GM19193 (cell line): Measurements from ENCODE around the gene PIP5KL1.
A peak's percentile ranks its signal among the peaks of the same experiment; 100 is the strongest.

ENCODE experiments used
- POLR2A ChIP-seq: IDR thresholded peaks from 4 replicates; pipeline ENCODE4 v1.6.1; 2011; ENCODE audit not compliant: insufficient read depth, insufficient read length; ENCODE audit errors: extremely low read depth

PIP5KL1 gene

DNA sequence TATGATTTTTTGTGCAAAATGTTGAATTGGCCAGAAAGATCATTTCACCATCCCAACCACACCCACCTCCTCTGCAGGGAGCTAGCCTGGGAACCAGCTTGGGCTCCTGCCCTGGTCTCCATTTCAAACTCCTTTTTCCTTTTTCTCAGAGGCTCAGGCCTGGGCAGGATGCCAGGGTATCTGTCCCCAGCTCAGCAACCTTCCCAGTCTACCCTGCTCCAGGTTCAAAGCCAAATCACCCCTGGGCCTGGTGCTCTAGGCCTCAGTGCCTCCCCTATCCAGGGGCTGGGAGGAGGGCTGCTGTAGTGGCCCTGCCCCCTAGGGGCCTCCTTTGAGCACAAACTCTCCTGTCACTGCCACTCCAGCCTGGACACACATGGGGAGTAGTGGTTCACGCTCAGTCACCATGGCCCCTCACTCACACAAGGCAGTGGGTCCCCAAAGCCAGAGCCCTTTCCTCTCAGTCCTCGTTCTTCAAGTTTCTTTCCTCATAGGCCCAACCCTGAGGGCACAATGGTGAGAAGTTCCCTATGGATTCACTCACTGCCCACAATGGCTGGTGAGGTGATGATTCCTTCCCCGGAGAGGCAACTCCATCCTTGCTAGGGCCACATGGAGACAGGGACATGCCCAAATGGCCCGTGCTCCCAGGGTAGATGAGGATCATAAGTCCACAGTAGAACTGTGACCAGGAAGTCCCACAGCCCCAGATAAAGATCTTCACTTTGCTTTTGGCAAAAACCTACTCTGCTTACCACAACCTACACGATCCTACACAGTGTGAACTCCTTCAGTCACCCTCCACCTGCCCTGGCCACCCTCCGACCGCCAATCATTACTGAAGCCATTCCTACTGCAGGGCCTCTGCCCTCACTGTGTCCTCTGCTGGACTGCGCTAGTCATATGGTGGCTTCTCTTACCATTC lies 12.1 kb downstream of the PIP5KL1 start:
- TF ChIP-seq POLR2A, result no peak

DNA sequence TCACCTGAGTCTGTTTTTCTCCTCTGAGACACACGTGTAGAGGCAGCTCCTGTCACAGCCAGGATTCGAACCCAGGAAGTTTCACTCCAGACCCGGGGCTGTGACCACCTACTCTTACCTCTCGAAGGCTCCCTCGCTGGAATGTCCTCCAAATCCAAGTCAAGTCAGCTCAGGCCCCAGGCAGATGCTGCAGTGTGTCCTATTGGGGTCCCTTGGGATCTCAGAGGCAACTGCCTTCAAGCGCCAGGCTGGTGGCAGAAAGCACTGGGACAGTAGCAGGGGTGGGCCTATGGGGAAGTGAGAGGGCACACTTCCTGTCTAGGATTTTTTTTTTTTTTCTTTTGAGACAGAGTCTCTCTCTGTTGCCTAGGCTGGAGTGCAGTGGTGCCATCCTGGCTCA lies 13.0 kb downstream of the PIP5KL1 start:
- no peak for TF ChIP-seq POLR2A

DNA sequence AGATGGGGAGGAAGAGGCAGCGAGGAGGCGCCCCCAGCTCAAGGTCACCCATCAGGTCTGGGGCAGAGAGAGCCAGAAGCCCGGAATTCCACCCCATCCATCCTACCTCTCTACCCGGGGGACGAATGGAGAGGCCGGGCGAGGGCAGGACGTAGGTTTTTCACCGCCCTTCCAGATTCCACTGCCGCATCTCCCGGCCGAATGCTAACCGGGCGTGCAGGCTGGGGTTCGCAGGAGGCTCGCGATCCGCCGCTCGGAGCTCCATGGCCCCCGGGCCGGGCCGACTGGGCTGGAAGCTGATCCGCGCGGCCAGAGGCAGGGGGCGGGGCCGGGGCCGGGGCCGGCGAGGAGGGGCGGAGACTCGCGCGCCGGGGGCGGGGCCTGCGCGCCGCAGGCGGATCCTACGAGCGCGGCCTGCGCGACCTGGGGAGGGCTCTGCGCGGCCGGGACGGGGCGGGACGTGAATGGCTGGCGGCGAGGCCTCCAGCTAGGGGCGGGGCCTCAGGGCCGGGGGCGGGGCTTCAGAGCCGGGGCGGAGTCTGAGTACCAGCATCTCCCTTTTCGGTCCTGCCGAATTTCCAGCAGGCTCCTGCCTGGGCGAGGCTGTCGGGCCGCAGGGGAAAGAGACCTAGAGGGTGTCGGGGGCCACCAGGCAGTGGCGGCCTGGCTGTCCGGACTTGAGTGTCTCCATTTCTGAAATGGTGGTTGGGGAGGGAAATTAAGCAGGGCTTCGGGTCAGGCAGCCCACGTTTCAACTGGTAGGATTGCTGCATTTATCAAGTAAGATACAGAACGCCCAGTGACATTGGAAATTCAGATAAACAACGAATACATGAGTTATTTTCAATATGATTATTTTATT lies 13.6 kb downstream of the PIP5KL1 start, which contains the start of gene ST6GALNAC4:
Gene ST6GALNAC4 (minus strand): TSS at position 322 of the 862 bp plus-strand sequence. CDS start 622 bp downstream, outside the sequence.
- peak; percentile 74 for TF ChIP-seq POLR2A

DNA sequence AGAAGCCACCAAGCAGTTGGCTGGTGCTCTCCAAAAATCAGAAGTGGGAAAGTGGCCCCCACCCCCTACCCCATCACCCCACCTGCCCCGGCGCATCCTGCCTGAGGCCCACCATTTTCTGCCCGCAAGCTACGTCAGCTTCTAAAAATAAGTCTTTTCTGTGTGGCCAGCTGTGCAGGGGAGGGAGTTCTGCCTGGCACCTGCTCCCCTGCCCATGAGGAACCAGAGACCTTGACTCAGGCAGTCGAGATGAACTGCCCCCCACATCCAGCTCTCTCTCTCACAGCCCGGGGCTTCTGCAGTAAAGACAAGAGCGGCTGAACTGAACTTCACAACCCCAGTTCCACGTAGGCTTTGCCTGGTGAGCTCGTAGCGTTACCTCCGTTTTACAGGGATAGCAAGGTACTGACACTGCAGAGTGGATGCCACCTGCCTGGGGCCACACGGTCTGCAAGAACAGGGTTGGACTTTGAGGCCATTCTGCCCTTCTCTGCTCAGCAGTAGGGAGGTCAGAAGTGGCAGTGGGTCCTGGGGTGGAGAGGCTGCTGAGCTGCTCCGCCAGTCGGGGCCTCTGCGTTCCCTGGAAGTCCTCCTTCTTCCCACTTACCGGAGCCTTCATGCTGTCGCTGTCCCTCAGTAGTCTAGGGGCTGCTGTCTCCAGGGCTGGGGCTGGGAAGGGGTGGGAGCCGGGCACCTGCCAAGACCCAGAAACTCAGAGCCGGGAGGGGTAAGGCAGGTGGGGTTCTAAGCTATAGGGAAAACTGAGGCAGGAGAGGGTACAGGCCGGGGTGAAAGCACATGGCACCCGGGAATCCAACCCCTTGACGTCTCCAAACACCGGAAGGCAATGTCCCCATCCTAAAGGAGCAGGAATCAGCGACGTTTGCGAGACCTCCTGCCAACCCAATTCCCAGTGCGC lies 14.5 kb downstream of the PIP5KL1 start:
- TF ChIP-seq POLR2A, result peak; percentile 69

DNA sequence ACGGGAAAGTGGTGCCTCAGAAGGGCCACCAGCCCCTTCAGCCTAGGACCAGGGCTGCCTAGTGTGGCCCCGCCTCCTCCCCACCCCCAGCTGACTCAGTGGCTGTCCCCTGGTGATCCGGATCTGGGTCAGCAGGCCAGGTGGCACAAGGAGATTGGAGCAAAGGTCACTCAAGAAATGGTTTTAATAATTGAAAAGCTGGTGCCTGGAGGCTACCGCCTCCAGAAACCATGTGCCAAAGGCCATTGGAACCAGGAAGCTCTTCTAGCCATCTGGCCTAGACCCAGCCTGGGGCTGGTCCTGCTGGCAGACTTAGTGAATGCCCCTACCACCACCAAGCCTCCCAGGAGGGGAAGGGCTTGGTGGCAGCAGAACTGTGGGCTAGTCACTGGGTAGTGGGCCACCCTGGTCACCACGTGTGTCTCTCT lies 15.2 kb downstream of the PIP5KL1 start:
- TF ChIP-seq POLR2A, result no peak

DNA sequence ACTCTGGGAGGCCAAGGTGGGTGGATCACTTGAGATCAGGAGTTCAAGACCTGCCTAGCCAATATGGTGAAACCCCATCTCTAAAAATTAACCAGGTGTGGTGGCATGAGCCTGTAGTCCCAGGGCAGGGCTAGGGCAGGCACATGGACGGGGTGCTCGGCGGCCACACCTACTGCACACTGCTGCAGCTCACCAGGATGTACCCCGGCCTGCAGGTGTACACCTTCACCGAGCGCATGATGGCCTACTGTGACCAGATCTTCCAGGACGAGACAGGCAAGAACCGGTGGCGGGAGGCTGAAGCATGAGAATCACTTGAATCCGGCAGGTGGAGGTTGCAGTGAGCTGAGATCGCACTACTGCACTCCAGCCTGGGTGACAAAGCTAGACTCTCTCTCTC lies 16.9 kb downstream of the PIP5KL1 start:
- no peak for TF ChIP-seq POLR2A

DNA sequence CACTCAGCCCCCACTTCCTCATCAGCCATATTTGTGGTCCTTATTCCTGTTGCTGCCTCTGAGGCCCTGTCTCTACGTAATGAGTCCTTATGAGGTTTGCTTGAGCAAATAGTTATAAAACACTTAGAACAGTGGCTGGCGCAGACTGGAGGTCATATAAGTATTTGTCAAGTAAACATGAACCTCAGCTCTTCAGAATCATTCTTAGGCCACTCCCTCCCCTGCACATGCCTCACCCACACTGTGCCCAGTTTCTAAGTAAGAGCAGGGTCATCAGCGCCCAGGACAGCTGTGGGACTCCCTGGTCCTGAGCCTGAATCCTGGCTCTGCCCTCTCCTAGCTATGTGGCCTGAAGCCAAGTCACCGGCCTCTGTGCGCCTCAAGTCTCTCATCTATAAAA lies 17.7 kb downstream of the PIP5KL1 start:
- TF ChIP-seq POLR2A, result no peak

DNA sequence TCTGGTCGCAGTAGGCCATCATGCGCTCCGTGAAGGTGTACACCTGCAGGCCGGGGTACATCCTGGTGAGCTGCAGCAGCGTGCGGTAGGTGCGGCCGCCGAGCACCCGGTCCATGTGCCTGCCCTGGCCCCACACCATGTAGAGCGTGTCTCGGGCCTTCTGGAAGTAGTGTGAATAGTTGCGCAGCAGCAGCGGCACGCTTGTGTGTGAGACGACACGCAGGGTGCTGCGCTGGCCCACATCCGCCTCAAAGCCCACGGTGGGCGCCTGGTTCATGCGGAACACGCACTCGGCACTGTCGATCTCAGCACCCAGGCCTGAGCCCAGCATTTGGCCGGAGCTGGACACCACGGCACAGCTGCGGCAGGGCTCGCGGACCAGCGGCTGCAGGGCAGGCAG lies 18.3 kb downstream of the PIP5KL1 start:
- TF ChIP-seq POLR2A, result no peak

DNA sequence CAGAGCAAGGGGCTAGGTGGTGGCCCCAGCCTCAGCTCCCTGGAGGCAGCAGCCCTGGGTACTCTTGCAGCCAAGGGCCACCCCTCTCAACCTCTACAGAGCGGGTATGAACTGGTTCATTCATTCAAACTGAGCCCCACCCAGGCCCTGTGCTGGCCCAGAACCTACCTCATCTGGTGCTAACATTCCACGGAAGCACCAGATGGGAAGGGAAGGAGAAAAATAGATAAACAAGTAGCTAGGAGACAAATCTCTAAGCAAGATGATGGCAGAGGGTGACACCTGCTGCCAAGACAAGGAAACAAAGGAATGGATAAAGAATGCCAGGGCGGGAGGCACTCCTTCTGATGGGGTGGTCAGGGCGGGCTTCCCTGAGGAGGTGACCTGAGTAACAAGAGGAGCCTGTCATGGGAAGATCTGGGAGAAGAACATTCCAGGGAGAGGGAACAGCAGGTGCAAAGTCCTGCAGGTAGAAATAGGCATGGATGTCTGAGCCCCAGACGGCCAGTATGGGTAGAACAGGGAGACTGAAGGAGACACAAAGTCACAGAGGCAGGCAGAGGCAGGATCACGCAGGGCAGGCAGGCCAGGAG lies 19.9 kb downstream of the PIP5KL1 start:
- no peak for TF ChIP-seq POLR2A

DNA sequence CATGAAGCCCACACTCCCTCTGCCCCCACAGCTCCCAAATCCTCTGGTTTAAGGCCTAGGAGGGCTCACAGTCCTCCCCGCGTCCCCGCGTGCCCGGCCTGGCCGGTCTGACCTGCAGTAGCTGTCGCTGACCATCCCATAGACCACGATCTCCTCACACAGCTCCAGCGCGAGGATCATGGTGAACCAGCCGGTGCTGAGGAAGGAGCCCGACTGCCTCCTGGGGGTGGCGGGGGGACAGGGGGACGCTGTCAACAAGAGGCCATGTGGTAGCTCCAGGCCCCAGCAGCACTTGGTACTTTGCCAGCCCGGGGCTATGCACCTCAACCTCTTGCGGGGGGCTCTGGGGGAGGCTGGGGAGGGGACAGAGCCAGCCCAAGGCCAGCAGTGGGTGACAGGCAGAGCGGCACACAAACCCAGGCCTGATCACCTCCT lies 20.7 kb downstream of the PIP5KL1 start:
- TF ChIP-seq POLR2A, result no peak

DNA sequence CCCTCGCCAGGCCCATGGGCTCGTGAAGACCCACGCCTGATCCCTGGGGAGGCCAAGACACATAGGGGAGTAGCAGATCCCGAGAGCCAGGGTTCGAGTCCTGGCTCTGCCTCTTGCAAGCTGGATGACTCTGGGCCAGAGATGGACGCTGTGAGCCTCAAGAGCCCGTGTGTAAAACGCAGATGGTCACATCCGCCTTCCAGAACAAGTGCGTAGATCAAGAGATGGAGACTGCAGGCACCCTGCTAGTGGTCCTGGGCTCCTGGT lies 22.0 kb downstream of the PIP5KL1 start:
- no peak for TF ChIP-seq POLR2A

DNA sequence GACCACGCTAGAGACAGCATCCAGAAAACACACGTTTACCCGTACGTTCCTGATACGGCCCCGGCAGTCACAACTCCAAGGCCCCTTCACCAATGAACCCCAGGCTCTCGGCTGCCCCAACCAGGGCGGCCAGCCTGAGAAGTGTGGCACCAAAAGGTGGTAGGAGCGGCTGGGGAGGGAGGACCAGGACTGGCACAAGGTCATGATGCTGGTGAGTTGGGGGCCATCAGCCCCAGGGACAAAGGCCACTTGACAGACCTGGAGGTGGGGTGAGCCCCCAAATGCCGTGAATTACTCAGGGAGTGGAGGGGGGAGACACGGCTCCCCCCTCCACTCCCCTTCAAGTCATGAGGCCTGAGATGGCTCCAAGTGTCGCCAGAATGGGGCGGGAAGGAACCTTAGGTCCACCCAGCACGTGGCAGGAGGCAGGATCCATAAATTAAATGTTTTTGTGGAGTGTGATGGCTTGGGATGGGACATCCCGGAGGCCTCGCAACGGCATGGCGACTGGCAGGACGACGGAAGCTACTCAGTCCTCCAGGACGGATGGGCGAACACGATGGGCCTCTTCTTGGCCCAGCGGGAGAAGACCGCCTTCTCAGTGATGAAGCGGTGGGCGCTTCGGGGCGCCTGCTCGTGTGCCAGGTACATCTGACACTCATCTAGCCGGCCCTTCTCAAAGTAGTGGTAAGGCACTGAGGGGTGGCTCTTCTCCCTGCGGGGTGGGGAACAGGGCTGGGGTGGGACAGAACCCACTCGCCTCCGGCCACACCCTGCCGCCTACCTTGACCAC lies 22.5 kb downstream of the PIP5KL1 start:
- no peak for TF ChIP-seq POLR2A

DNA sequence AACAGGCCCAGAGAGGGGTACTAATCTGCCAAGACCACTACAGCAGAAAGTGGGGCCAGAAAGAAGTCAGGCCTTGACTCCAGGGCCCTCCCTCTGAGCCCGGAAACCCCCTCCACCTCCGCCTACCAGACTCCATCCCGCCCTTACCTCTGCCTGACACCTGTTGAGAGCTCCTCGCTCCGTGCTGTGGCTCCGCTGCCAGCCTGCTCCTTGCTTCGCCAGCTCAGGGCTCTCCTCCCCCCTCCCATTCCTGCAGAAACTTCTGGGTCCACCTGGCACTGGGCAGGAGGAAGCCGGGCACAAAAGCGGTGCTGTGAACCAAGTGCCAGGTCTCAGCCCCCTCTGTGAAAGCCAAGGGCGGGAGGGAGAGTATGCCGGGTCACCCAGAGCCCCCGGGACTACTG lies 24.8 kb downstream of the PIP5KL1 start:
- no peak for TF ChIP-seq POLR2A
